ENCODE results near the gene OTUD5. TPM values are rescaled to one million over a fixed set of nuclear protein-coding genes. Genes with fewer than 3 reads are reported as not detected.

Gene OTUD5
- polyA plus RNA-seq, 3 donors: 60.7 to 66.1 (median 65.5) TPM

- DNase-seq (ENCODE audit: extremely low read depth in 1 of 11, low read depth in 9 of 11, low spot score in 4 of 11): no peak
These were observed 8.8 kb downstream of the OTUD5 start for GRCh38 chrX:48948589-48948988.

- peak in 1 of 11 donors; percentile 7 for DNase-seq (ENCODE audit: extremely low read depth in 1 of 11, low read depth in 9 of 11, low spot score in 4 of 11)
These were observed 11.7 kb downstream of the OTUD5 start for GRCh38 chrX:48945517-48946348.

- DNase-seq (ENCODE audit: extremely low read depth in 1 of 11, low read depth in 9 of 11, low spot score in 4 of 11): no peak
These were observed 14.5 kb downstream of the OTUD5 start for GRCh38 chrX:48942895-48943294.

GRCh38 chrX:48940404-48940955, 16.9 kb downstream of the OTUD5 start:
- DNase-seq (ENCODE audit: extremely low read depth in 1 of 11, low read depth in 9 of 11, low spot score in 4 of 11): no peak

GRCh38 chrX:48939524-48940228, 17.7 kb downstream of the OTUD5 start:
- DNase-seq (ENCODE audit: extremely low read depth in 1 of 11, low read depth in 9 of 11, low spot score in 4 of 11): no peak

GRCh38 chrX:48938721-48939425, 18.5 kb downstream of the OTUD5 start:
- no peak for DNase-seq (ENCODE audit: extremely low read depth in 1 of 11, low read depth in 9 of 11, low spot score in 4 of 11)

- no peak for DNase-seq (ENCODE audit: extremely low read depth in 1 of 11, low read depth in 9 of 11, low spot score in 4 of 11)
These were observed 20.1 kb downstream of the OTUD5 start for GRCh38 chrX:48937054-48937907.

GRCh38 chrX:48936429-48937053, 20.9 kb downstream of the OTUD5 start:
- no peak for DNase-seq (ENCODE audit: extremely low read depth in 1 of 11, low read depth in 9 of 11, low spot score in 4 of 11)

- no peak for DNase-seq (ENCODE audit: extremely low read depth in 1 of 11, low read depth in 9 of 11, low spot score in 4 of 11)
These were observed 22.1 kb downstream of the OTUD5 start for GRCh38 chrX:48935301-48935670.

GRCh38 chrX:48934581-48935300, 22.7 kb downstream of the OTUD5 start:
- no peak for DNase-seq (ENCODE audit: extremely low read depth in 1 of 11, low read depth in 9 of 11, low spot score in 4 of 11)

GRCh38 chrX:48933757-48934156, 23.6 kb downstream of the OTUD5 start:
- DNase-seq (ENCODE audit: extremely low read depth in 1 of 11, low read depth in 9 of 11, low spot score in 4 of 11): no peak

GRCh38 chrX:48927736-48928382, 29.5 kb downstream of the OTUD5 start:
- no peak for DNase-seq (ENCODE audit: extremely low read depth in 1 of 11, low read depth in 9 of 11, low spot score in 4 of 11)

- DNase-seq (ENCODE audit: extremely low read depth in 1 of 11, low read depth in 9 of 11, low spot score in 4 of 11): no peak
These were observed 30.3 kb downstream of the OTUD5 start for GRCh38 chrX:48927123-48927522.

GRCh38 chrX:48924270-48924669, 33.1 kb downstream of the OTUD5 start:
- no peak for DNase-seq (ENCODE audit: extremely low read depth in 1 of 11, low read depth in 9 of 11, low spot score in 4 of 11)

- DNase-seq (ENCODE audit: extremely low read depth in 1 of 11, low read depth in 9 of 11, low spot score in 4 of 11): no peak
These were observed 33.6 kb downstream of the OTUD5 start for GRCh38 chrX:48923771-48924170.

GRCh38 chrX:48920718-48921104, 36.7 kb downstream of the OTUD5 start:
- no peak for DNase-seq (ENCODE audit: extremely low read depth in 1 of 11, low read depth in 9 of 11, low spot score in 4 of 11)

All from renal cortex interstitium (tissue), 11 donors.